ENCODE results near the gene UTF1. TPM values are rescaled to one million over a fixed set of nuclear protein-coding genes. Genes with fewer than 3 reads are reported as not detected.
A peak's percentile ranks its signal among the peaks of the same experiment; 100 is the strongest.

UTF1 gene, protein sequence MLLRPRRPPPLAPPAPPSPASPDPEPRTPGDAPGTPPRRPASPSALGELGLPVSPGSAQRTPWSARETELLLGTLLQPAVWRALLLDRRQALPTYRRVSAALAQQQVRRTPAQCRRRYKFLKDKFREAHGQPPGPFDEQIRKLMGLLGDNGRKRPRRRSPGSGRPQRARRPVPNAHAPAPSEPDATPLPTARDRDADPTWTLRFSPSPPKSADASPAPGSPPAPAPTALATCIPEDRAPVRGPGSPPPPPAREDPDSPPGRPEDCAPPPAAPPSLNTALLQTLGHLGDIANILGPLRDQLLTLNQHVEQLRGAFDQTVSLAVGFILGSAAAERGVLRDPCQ
- total RNA-seq: not detected in 2 replicates

DNA sequence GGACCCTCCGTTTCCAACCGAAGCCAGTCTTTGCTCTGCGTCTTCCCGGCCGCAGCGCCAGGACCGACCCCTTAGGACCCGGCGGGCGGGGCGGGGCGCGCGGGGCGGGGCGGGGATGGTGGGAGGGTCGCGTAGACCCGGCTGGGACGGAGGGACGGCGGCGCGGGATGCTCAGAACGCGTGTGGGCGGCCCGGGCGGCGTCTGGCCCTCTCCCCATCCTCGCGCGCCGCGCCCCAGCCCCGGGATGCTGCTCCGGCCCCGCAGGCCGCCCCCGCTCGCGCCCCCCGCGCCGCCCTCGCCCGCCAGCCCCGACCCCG lies at the start of gene UTF1:
Gene UTF1 (plus strand): TSS at position 174 of the 318 bp plus-strand sequence. CDS start 72 bp downstream, at position 246.
- ATAC-seq (ENCODE audit: low read depth) (no peak), DNase-seq (no peak)
- TF ChIP-seq, protein P1, sequence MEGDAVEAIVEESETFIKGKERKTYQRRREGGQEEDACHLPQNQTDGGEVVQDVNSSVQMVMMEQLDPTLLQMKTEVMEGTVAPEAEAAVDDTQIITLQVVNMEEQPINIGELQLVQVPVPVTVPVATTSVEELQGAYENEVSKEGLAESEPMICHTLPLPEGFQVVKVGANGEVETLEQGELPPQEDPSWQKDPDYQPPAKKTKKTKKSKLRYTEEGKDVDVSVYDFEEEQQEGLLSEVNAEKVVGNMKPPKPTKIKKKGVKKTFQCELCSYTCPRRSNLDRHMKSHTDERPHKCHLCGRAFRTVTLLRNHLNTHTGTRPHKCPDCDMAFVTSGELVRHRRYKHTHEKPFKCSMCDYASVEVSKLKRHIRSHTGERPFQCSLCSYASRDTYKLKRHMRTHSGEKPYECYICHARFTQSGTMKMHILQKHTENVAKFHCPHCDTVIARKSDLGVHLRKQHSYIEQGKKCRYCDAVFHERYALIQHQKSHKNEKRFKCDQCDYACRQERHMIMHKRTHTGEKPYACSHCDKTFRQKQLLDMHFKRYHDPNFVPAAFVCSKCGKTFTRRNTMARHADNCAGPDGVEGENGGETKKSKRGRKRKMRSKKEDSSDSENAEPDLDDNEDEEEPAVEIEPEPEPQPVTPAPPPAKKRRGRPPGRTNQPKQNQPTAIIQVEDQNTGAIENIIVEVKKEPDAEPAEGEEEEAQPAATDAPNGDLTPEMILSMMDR (IDR thresholded peaks at IDR 0.05): no peak
- Mint-ChIP-seq H3K4me3 (peak within 1 kb of the TSS; percentile 69), H3K27me3 (peaks cover 39% of the 10 kb centered on the region), H3K36me3 (ENCODE audit: low read depth) (no peaks in the 10 kb centered on the region), H3K27ac (no peak within 1 kb of the TSS), H3K9me3 (no peaks in the 10 kb centered on the region), H3K4me1 (peaks cover 28% of the 10 kb centered on the region)
- ChIA-PET POLR2A (interaction anchor here (0.9 kb wide), 1 partner anchor 898 kb away, joined by 3 read pairs; the partner anchor contains the start of gene LRRC27), CTCF (no interaction called here)
- intact Hi-C loops (cut with micrococcal nuclease): no loop called here

DNA sequence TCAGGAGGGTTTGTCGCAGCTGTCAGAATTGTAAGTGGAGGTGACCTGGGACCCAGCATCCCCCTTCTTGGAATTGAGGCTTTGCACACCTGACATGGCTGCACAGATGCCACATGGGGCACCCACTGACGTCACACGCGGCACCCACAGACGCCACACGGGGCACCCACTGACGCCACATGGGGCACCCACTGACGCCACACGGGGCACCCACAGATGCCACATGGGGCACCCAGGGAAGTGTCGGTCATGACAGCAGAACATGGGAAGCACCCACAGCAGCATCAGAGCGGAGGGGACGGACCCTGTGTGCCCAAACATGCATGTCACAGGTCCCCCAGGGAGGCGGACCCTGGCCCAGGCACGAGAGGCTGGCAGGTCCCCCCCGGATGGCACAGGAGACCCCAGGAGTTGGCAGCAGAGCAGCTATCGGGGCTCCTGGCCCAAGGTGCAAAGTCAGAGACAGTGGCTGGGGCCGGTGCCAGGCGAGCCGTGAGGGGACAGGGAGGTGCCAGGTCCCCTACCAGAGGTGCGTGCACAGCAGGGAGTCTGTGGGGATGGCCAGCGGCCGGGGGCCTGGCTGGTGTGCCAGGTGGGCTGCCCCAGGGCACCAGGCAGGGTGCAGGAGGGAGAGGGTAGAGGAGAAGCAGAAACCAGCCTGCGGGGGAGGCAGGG lies 48.9 kb upstream of the UTF1 start:
- Mint-ChIP-seq H3K4me3 (no peak overlapping the region), H3K27ac (no peak overlapping the region), H3K9me3 (peaks cover 4% of the 10 kb centered on the region), H3K36me3 (ENCODE audit: low read depth) (no peaks in the 10 kb centered on the region), H3K27me3 (peaks cover 3% of the 10 kb centered on the region), H3K4me1 (no peaks in the 10 kb centered on the region)
- ATAC-seq (ENCODE audit: low read depth): no peak
- TF ChIP-seq, protein P1 (IDR thresholded peaks at IDR 0.05): no peak
- no peak for DNase-seq
- intact Hi-C loops (cut with micrococcal nuclease): no loop called here
- ChIA-PET POLR2A (no interaction called here), CTCF (no interaction called here)

DNA sequence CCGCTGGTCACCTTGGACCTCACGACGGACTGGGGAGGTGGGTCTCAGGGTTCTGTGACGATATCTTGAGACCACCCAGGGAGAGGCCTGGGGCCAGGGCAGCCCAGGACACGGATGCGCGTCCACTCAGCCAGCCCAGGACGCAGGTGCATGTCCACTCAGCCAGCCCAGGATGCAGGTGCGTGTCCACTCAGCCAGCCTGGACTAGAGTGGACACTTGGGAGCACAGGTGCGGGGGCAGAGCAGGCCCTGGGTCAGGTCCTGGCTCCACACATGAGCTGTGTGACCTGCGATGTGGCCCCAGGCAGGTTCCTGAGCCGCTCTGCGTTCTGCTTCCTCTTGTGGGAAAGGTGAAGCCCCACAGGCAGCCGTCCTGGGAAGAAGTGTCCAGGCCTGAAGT lies 47.8 kb upstream of the UTF1 start:
- intact Hi-C loops (cut with micrococcal nuclease): no loop called here
- Mint-ChIP-seq H3K4me3 (no peak overlapping the region), H3K9me3 (peaks cover 4% of the 10 kb centered on the region), H3K27ac (no peak overlapping the region), H3K36me3 (ENCODE audit: low read depth) (no peaks in the 10 kb centered on the region), H3K4me1 (no peaks in the 10 kb centered on the region), H3K27me3 (peaks cover 3% of the 10 kb centered on the region)
- DNase-seq (no peak), ATAC-seq (ENCODE audit: low read depth) (no peak)
- POLR2A ChIA-PET: no interaction called here
- TF ChIP-seq, protein P1 (IDR thresholded peaks at IDR 0.05): no peak
- CTCF ChIA-PET: no interaction called here

DNA sequence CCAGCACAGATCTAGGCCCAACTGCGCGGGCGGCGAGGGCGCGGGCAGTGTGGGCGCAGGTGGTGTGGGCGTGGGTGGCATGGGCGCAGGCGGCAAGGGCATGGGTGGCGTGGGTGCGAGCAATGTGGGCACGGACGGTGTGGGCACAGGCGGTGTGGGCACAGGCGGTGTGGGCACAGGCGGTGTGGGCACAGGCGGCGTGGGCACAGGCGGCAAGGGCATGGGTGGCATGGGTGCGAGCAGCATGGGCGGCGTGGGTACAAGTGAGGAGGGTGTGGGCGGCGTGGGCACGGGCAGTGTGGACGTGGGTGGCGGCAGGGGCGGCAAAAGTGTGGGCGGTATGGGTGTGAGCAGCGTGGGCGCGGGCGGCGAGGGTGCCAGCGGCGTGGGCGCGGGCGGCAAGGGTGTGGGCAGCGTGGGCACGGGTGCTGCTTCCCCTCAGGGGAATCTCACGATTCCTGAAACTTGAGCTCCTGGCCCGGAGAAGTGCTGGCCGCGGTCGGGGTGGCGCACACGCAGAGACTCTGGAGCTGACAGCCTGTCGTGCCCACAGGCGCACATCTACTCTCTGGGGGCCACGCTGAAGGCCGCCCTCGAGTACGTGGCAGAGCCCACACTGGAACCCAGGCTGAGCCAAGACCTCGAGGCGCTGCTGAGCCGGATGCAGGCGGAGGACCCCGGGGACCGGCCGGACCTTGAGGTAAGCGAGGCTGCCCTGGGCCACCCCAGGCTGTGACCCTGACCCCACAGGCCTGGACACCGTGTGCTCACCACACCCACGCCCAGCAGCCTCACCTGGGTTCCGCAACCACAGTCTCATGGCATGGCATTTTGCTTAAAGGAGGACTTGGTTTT lies 47.0 kb upstream of the UTF1 start:
- TF ChIP-seq, protein P1 (IDR thresholded peaks at IDR 0.05): no peak
- Mint-ChIP-seq H3K4me1 (no peaks in the 10 kb centered on the region), H3K4me3 (no peak overlapping the region), H3K36me3 (ENCODE audit: low read depth) (no peaks in the 10 kb centered on the region), H3K9me3 (no peaks in the 10 kb centered on the region), H3K27ac (no peak overlapping the region), H3K27me3 (peaks cover 3% of the 10 kb centered on the region)
- ATAC-seq (ENCODE audit: low read depth) (no peak), DNase-seq (no peak)
- intact Hi-C loops (cut with micrococcal nuclease): no loop called here
- POLR2A ChIA-PET: no interaction called here
- CTCF ChIA-PET: no interaction called here

Data from activated B cell treated with CpG ODN at 0.5 μM for 24 hours (primary cell).